ENCODE measurements around the gene SIRPB2. TPM values are rescaled to one million over a fixed set of nuclear protein-coding genes. Genes with fewer than 3 reads are reported as not detected.

The SIRPB2 gene
- 0.23 and 0.49 TPM in 2 replicates for total RNA-seq

DNA sequence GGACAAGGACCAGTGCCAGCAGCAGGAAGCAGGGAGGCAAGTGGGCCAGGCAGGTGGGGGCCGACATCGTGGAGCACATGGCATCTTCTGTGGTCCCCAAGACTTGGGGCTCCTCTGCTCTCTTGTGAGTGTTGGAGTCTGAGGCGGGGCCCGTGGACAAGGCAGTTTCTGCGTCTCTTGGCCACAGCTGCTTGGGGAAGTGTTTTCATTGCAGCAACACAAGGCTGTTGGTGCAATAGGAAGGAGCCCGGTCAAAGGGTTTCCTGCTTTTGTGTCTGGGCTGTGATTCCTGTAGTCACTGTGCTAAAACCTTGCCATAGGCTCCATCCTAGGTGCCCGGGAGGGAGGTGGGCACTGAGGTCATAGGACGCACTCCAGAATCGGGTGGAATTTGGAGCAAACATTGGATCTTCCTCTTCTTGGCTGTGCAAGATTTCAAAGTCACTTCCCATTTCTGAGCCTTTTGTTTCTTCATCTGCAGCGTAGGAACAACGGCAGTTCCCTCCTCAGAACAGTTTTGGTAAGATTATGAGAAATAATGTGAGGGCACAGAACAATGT, at the start of gene SIRPB2:
Gene SIRPB2 (minus strand): TSS at position 140 of the 560 bp plus-strand sequence. CDS start 61 bp downstream, at position 79.

DNA sequence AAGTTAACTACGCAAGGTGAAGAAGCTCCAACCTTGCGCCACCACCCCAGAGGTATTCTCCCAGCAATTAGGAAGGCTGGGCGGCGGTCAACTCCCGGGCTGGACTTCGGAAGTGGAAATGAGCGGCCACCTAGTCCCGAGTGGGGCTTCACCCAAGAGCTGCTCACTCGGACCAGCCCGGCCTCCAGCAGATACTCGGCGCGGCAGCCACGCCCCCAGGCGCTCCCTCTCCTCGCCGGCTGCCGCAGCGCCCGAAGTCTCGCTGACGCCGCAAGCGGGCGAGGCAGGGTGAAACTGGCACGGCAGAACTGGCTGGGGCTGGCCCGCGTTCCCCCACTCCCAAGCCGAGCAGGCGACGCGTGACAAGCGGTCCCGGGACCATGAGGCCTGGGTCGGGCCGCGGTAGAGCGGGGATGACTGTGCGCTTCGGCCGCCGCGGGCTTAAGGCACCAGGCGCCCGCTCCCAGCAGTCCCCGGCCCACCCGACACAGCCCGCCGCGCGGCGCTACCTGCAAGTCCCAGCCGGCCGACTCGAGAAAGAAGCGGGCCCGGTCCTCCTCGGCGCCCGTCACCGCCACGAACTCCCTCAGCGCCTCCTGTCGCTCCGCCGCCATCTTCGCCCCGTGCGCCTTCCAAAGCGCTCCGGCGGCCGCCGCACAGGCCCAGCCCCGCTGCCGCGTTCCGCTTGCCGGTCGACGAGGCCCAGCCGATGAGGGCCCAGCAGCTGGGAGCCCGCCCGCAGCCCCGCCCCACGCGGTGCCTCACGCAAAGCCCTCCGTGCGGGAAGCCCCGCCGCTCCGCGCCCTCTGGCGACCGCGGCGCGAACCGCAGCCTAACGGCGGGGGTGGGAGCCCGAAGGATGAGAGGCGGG, 24.8 kb downstream of the SIRPB2 start, which contains the start of gene NSFL1C:
Gene NSFL1C (minus strand): TSS at position 639 of the 871 bp plus-strand sequence. CDS start 25 bp downstream, at position 614.

Other genes with a start within 250 kb of the SIRPB2 start
- 3.6 and 5.8 TPM in 2 replicates for gene SNPH, start 225.1 kb downstream of the SIRPB2 start, total RNA-seq
- gene SDCBP2, start 162.3 kb downstream of the SIRPB2 start, total RNA-seq, result 28.1 and 33.9 TPM in 2 replicates
- gene FKBP1A, start 98.4 kb downstream of the SIRPB2 start, total RNA-seq, result 138 and 159 TPM in 2 replicates
- 47.6 and 65.8 TPM in 2 replicates for gene NSFL1C, start 24.6 kb downstream of the SIRPB2 start, total RNA-seq
- not detected in 2 replicates for gene SIRPD, start 66.3 kb upstream of the SIRPB2 start, total RNA-seq
- 1.3 and 4.0 TPM in 2 replicates for gene SIRPB1, start 128.6 kb upstream of the SIRPB2 start, total RNA-seq
- gene SIRPG, start 166.4 kb upstream of the SIRPB2 start, total RNA-seq, result not detected in 2 replicates

All from airway epithelial cell (primary cell).